ENCODE results near the gene CES2. TPM values are rescaled to one million over a fixed set of nuclear protein-coding genes. Genes with fewer than 3 reads are reported as not detected.

CES2 gene
- total RNA-seq, 4 donors from 2014 or later, result 49.7 to 69.4 (median 53.6) TPM

DNA sequence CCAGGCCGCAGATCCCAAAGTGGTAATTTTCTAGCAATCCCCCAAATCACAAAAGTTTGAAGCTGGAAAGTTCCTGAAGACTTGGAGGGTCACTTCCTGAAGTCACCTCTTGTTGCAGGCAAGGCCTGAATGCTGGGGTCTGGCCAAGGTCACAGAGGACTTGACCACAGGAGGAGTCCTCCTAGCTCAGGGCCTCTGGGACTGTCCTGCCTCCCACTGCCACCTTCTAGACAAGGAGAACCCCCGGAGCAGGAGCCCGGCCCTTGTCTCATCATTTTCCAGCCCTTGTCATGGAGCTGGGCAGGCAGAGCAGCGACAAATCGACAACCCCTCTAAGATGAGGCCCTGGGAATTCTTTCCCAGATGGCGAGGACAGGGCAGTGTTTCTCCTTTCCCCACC lies 17.0 kb upstream of the CES2 start:
- no peak overlapping the region for H3K4me3 ChIP-seq (replicated peaks in 1 of 3)
- intact Hi-C loops (cut with DNase I), result no loop called here
- no peaks in the 10 kb centered on the region for H3K9me3 ChIP-seq
- H3K27ac ChIP-seq, result peak overlapping the region; percentile 91 to 97 (median 97)
- peaks cover 38 to 56% of the 10 kb centered on the region in 2 donors for H3K4me1 ChIP-seq
- TF ChIP-seq, protein P1, sequence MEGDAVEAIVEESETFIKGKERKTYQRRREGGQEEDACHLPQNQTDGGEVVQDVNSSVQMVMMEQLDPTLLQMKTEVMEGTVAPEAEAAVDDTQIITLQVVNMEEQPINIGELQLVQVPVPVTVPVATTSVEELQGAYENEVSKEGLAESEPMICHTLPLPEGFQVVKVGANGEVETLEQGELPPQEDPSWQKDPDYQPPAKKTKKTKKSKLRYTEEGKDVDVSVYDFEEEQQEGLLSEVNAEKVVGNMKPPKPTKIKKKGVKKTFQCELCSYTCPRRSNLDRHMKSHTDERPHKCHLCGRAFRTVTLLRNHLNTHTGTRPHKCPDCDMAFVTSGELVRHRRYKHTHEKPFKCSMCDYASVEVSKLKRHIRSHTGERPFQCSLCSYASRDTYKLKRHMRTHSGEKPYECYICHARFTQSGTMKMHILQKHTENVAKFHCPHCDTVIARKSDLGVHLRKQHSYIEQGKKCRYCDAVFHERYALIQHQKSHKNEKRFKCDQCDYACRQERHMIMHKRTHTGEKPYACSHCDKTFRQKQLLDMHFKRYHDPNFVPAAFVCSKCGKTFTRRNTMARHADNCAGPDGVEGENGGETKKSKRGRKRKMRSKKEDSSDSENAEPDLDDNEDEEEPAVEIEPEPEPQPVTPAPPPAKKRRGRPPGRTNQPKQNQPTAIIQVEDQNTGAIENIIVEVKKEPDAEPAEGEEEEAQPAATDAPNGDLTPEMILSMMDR (IDR thresholded peaks at IDR 0.05), result no peak
- no peak for TF ChIP-seq POLR2A (IDR thresholded peaks at IDR 0.05)
- WGBS, 2 donors, result 72 to 76% methylated on average over 5 to 6 of the region's 6 CpGs
- no peaks in the 10 kb centered on the region for H3K27me3 ChIP-seq
- peak in 1 of 2 donors; percentile 25 for DNase-seq
- H3K36me3 ChIP-seq, result no peaks in the 10 kb centered on the region

DNA sequence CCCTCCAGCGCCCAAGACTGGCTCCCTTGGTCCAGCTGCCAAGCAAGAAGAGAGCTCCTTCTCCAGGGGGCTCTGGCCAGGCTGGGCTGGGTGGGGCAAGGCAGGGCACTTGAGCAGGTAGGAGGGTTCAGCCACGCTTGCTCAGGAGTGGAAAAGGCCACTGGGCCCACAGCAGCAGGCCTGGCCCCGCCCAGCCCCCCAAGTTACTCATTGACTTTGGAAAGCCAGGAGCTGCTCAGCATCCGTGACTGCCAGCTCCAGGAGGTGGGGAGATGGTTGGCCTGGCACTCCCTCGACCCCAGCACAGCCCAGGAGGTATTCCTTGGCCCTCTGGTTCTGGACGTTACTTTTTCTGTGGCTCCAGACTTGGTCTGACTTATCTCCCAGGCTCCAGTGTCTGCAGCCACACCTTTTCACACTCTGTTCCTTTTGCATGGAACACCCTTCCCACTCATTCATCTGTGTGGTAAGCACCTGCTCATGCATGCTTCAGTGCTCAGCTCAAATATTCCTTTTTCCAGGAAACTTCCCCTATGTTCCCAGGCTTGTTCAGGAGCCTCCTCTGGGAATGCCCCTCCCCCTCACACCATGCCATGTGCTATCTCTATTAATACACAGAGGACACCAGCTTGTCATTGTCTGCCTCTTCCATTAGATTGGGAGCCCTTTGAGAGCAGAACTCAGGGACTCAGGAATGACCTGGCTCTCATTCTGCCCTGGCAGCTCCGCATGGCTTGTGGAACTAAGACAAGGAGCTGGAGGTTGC lies 16.3 kb upstream of the CES2 start, which contains the start of gene CDH16:
TSS of gene CDH16 (minus strand) at position 83 of the 766 bp plus-strand sequence. CDS start 820 bp downstream, outside the sequence.
- 20 to 38% methylated on average over 6 to 7 of the region's 7 CpGs for WGBS, 2 donors
- TF ChIP-seq POLR2A (IDR thresholded peaks at IDR 0.05), result peak in 1 of 2 donors; percentile 52
- TF ChIP-seq, protein P1 (IDR thresholded peaks at IDR 0.05), result no peak
- H3K27ac ChIP-seq, result peak within 1 kb of the TSS; percentile 91 to 97 (median 97)
- H3K4me1 ChIP-seq, result peaks cover 44 to 63% of the 10 kb centered on the region in 2 donors
- H3K27me3 ChIP-seq, result no peaks in the 10 kb centered on the region
- intact Hi-C loops (cut with DNase I), result no loop called here
- H3K36me3 ChIP-seq, result no peaks in the 10 kb centered on the region
- H3K9me3 ChIP-seq, result no peaks in the 10 kb centered on the region
- DNase-seq, result peak; percentile 95 to 98
- no peak within 1 kb of the TSS for H3K4me3 ChIP-seq (replicated peaks in 1 of 3)

DNA sequence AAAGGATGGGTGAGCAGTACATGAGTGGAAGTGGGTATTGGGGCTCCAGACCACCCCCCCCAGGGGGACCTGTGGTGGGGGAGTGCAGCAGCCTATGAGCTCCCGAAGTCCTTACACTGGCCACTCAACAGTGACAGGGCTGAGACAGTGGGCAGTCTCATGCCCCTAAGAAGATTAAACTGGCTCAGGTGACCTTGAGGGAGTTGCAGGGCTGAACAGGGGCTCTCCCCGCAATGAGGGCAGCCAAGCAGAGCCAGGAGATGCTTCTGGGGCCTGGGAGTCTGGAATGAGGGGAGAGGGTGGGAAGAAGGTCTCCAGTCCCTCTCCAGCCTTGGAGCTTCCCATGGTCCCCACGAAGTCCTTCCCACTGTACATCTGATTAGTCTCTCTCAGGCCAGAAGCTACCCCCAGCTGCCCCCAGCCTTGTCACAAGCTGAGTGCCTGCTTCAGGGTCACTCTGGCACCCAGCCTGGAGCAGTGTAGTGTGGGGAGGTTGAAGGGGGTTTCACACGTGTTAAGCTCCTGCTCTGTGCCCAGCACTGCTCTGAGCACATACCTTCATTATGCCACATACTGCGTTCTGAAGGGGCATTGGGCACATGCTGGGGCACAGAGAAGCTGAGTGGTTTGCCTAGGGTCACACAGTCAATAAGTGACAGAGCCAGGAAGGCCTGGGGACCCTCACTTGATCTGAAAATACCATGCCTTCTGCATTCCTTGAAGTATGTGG lies 15.6 kb upstream of the CES2 start:
- TF ChIP-seq POLR2A (IDR thresholded peaks at IDR 0.05), result no peak
- TF ChIP-seq, protein P1 (IDR thresholded peaks at IDR 0.05), result no peak
- 14 to 45% methylated on average over 2 to 3 of the region's 5 CpGs for WGBS, 2 donors
- Histone ChIP-seq H3K36me3 (no peaks in the 10 kb centered on the region), H3K9me3 (no peaks in the 10 kb centered on the region), H3K27ac (peak overlapping the region; percentile 91 to 97 (median 97)), H3K4me3 (replicated peaks in 1 of 3) (no peak overlapping the region), H3K4me1 (peaks cover 51 to 69% of the 10 kb centered on the region in 2 donors), H3K27me3 (no peaks in the 10 kb centered on the region)
- peak; percentile 69 to 85 for DNase-seq
- intact Hi-C loops (cut with DNase I), result no loop called here

DNA sequence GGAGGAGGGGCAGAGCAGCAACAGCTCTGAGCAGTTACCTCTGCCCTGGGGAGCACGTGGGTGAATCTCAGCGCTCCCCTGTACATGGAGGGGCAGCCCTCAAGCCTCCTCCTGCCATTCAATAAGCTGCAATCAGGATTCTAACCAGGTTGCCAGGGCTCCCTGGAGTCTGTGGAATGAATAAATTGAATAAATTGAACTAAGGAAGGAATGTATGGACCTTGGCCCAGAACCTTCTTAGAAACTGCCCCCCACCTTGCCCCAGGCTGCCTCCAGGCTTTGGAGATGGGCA lies 15.1 kb upstream of the CES2 start:
- no peak for DNase-seq
- intact Hi-C loops (cut with DNase I), result no loop called here
- Histone ChIP-seq H3K27ac (peak overlapping the region; percentile 91 to 97 (median 97)), H3K9me3 (no peaks in the 10 kb centered on the region), H3K4me1 (peaks cover 53 to 74% of the 10 kb centered on the region in 2 donors), H3K4me3 (replicated peaks in 1 of 3) (no peak overlapping the region), H3K36me3 (no peaks in the 10 kb centered on the region), H3K27me3 (no peaks in the 10 kb centered on the region)
- WGBS, 2 donors, result no CpG with 5 or more reads among the region's 2 CpGs
- TF ChIP-seq, protein P1 (IDR thresholded peaks at IDR 0.05), result no peak

All from thyroid gland (tissue), 4 donors.